Neural progenitor cell (in vitro differentiated cells): ENCODE data around the gene ZSWIM3. TPM values are rescaled to one million over a fixed set of nuclear protein-coding genes. Genes with fewer than 3 reads are reported as not detected.

Experiments used
- DNase-seq: peaks from one replicate; pipeline ENCODE4 v3.0.0-alpha.2; 2016; ENCODE audit warnings: low spot score
- H2AFZ ChIP-seq: fragments of 200-600 bp; sonication (generic); replicated peaks from 2 replicates; pipeline ENCODE4 v1.6.1; 2016; ENCODE audit warnings: antibody characterized with exemption
- H3F3A ChIP-seq: fragments of 200-600 bp; sonication (generic); 2 replicates; pipeline ENCODE4 v1.6.1; 2016; ENCODE audit warnings: antibody characterized with exemption, low read depth
- H3K27ac ChIP-seq: fragments of 200-600 bp; sonication (generic); 2 replicates; pipeline ENCODE4 v1.5.1; 2016; ENCODE audit warnings: mild to moderate bottlenecking
- H3K27me3 ChIP-seq: fragments of 200-600 bp; sonication (generic); 2 replicates; pipeline ENCODE4 v1.6.1; 2016; ENCODE audit warnings: mild to moderate bottlenecking, moderate library complexity
- H3K36me3 ChIP-seq: fragments of 200-600 bp; sonication (generic); 2 replicates; pipeline ENCODE4 v1.5.1; 2016
- H3K4me1 ChIP-seq: fragments of 200-600 bp; sonication (generic); 2 replicates; pipeline ENCODE4 v1.6.1; 2016; ENCODE audit warnings: mixed run types
- H3K4me2 ChIP-seq: fragments of 200-600 bp; sonication (generic); 2 replicates; pipeline ENCODE4 v1.6.1; 2016
- H3K4me3 ChIP-seq: fragments of 200-600 bp; sonication (generic); 2 replicates; pipeline ENCODE4 v1.5.1; 2016
- H3K79me2 ChIP-seq: fragments of 200-600 bp; sonication (generic); 2 replicates; pipeline ENCODE4 v1.6.1; 2016; ENCODE audit warnings: low read depth
- H3K9ac ChIP-seq: fragments of 200-600 bp; sonication (generic); 2 replicates; pipeline ENCODE4 v1.6.1; 2016
- H3K9me3 ChIP-seq: fragments of 200-600 bp; sonication (generic); 2 replicates; pipeline ENCODE4 v1.5.1; 2016; ENCODE audit warnings: low read depth
- H4K20me1 ChIP-seq: fragments of 200-600 bp; sonication (generic); 2 replicates; pipeline ENCODE4 v1.6.1; 2016; ENCODE audit warnings: low read depth
- H3K27ac Mint-ChIP-seq: 3 replicates; pipeline ENCODE4 v1.8.0; 2021; ENCODE audit warnings: mixed read lengths
- H3K27me3 Mint-ChIP-seq: 2 replicates; pipeline ENCODE4 v1.8.0; 2022; ENCODE audit warnings: low read depth, mild to moderate bottlenecking, inconsistent platforms, moderate library complexity, mixed read lengths; ENCODE audit not compliant: insufficient read depth
- H3K36me3 Mint-ChIP-seq: 3 replicates; pipeline ENCODE4 v1.8.0; 2021; ENCODE audit warnings: mixed read lengths
- H3K4me1 Mint-ChIP-seq: 3 replicates; pipeline ENCODE4 v1.8.0; 2021; ENCODE audit warnings: mixed read lengths
- H3K4me3 Mint-ChIP-seq: 3 replicates; pipeline ENCODE4 v1.8.0; 2021; ENCODE audit warnings: mild to moderate bottlenecking, moderate library complexity, mixed read lengths
- H3K9me3 Mint-ChIP-seq: 3 replicates; pipeline ENCODE4 v1.8.0; 2020; ENCODE audit warnings: mixed read lengths
- EZH2 ChIP-seq: fragments of 200-600 bp; sonication (generic); IDR thresholded peaks from 2 replicates; pipeline ENCODE4 v1.6.1; 2017; ENCODE audit warnings: antibody characterized with exemption, mild to moderate bottlenecking, moderate library complexity
- EZH2phosphoT487 ChIP-seq: fragments of 200-600 bp; sonication (generic); IDR thresholded peaks from 2 replicates; pipeline ENCODE4 v1.6.1; 2017; ENCODE audit warnings: antibody characterized with exemption
- total RNA-seq: library from RNA; depleted of rRNA; stranded (reverse); fragments of >200 nt; gene quantifications from 2 replicates; pipeline ENCODE4 v1.2.3, GENCODE V29; 2015; ENCODE audit warnings: low replicate concordance
- TF ChIP-seq, protein P1 (sequence below): fragments of 200-600 bp; sonication (generic); IDR thresholded peaks from 2 replicates; pipeline ENCODE4 v1.5.1; 2017; ENCODE audit warnings: antibody characterized with exemption, mild to moderate bottlenecking

ZSWIM3 gene
- total RNA-seq: 3.7 and 5.4 TPM in 2 replicates

DNA sequence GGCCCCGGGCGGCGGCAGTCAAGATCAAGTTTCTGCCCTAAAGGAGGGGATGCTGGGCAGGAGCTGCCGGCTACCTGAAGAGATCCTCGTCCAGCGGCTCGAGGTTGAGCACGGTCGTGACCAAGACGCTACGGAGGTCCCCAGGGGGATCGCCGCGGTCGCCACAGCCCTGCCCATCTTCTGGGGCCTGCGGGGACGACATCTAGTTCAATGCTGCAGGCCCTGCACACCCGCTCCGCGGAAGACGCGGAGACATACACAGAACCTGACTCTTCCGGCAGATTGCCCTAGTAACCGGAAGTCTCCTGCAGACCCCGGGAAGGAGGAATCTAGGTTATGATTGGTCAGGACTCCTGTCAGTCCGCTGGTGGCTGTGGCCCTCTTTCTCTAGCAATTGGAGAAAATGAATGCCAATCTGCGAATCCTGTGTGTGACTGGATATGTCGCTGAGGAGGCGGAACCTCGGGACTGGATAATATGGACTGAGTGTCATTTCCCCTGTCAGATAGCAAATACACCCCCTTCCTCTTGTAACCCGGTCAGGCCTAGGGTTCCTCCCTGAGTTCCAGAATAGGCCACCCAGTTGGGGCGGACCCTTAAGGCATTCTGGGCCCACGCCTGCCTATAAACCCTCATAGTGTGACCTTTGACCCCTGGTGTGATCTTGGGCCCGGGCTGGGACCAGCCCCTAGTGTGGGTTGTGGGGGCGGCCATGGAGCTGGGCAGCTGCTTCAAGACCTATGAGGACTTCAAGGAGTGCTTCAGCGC, at the start of gene ZSWIM3, which contains the start of gene ACOT8:
Gene ZSWIM3, plus strand, starts transcription at position 501 of the 768 bp plus-strand sequence. Its CDS starts 212 bp downstream, at position 713.
Gene ACOT8, minus strand, starts transcription at position 279 of the 768 bp plus-strand sequence. Its CDS starts 77 bp downstream, at position 202.
- Mint-ChIP-seq H3K4me3 (peak within 1 kb of the TSS; percentile 91), H3K9me3 (no peaks in the 10 kb centered on the region), H3K36me3 (no peaks in the 10 kb centered on the region), H3K4me1 (peaks cover 25% of the 10 kb centered on the region), H3K27me3 (peaks cover 2% of the 10 kb centered on the region), H3K27ac (peak within 1 kb of the TSS; percentile 50)
- H3F3A ChIP-seq: no peaks in the 10 kb centered on the region
- H3K4me3 ChIP-seq: peak within 1 kb of the TSS; percentile 79
- TF ChIP-seq, protein P1, sequence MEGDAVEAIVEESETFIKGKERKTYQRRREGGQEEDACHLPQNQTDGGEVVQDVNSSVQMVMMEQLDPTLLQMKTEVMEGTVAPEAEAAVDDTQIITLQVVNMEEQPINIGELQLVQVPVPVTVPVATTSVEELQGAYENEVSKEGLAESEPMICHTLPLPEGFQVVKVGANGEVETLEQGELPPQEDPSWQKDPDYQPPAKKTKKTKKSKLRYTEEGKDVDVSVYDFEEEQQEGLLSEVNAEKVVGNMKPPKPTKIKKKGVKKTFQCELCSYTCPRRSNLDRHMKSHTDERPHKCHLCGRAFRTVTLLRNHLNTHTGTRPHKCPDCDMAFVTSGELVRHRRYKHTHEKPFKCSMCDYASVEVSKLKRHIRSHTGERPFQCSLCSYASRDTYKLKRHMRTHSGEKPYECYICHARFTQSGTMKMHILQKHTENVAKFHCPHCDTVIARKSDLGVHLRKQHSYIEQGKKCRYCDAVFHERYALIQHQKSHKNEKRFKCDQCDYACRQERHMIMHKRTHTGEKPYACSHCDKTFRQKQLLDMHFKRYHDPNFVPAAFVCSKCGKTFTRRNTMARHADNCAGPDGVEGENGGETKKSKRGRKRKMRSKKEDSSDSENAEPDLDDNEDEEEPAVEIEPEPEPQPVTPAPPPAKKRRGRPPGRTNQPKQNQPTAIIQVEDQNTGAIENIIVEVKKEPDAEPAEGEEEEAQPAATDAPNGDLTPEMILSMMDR: no peak
- TF ChIP-seq EZH2phosphoT487 (no peak), EZH2 (no peak)
- no peak within 1 kb of the TSS for H3K27ac ChIP-seq
- H3K4me1 ChIP-seq: no peaks in the 10 kb centered on the region
- H2AFZ ChIP-seq: peak within 1 kb of the TSS; percentile 85
- no peaks in the 10 kb centered on the region for H3K27me3 ChIP-seq
- no peaks in the 10 kb centered on the region for H3K36me3 ChIP-seq
- no peaks in the 10 kb centered on the region for H3K9me3 ChIP-seq
- H3K4me2 ChIP-seq: peak within 1 kb of the TSS; percentile 91
- peak; percentile 100 for DNase-seq
- H3K79me2 ChIP-seq: peaks cover 12% of the 10 kb centered on the region
- no peaks in the 10 kb centered on the region for H4K20me1 ChIP-seq
- peak within 1 kb of the TSS; percentile 66 for H3K9ac ChIP-seq

DNA sequence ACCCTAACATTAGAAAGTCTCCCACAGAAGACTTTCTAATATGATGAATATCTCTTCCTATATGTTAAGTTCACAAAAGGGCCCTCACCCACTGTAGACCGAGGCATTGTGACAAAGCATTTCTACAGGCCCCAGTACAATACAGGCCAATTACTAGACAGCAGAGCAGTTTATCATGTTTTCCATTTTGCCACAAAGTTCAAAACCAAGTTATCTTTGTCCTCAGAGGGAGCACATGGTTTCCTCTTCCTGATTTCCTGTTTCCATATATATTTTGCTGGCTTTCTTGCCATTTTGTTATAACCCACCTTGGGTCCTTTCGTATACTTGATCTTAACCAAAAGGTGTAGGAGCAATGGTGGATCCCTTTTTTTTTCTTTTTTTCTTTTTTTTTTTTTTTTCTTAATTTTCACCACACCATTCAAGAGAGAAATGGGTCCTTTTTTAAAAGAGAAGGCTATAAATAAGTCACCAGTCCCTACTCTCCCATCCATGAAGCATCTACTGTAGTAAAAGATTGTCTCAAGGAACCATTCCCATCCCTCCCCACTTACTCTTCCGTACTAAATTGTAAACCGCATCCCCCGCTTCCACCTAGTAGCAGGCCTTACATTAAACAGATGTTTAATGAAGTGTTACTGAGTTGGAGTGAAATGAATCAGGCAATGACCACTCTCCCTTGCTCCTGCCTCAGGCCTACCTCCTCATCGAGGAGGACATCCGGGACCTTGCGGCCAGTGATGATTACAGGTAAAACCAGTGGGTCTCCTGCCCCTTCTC, 47.0 kb upstream of the ZSWIM3 start:
- Mint-ChIP-seq H3K4me1 (peaks cover 22% of the 10 kb centered on the region), H3K36me3 (peaks cover 38% of the 10 kb centered on the region), H3K4me3 (no peak overlapping the region), H3K9me3 (peaks cover 3% of the 10 kb centered on the region), H3K27me3 (peaks cover 2% of the 10 kb centered on the region), H3K27ac (no peak overlapping the region)
- Histone ChIP-seq H3K9ac (no peak overlapping the region), H3K27ac (no peak overlapping the region), H3F3A (peaks cover 20% of the 10 kb centered on the region), H3K4me1 (peaks cover 16% of the 10 kb centered on the region), H3K4me2 (no peak overlapping the region), H3K9me3 (no peaks in the 10 kb centered on the region), H3K4me3 (no peak overlapping the region), H3K36me3 (peaks cover 4% of the 10 kb centered on the region), H3K79me2 (peaks cover 27% of the 10 kb centered on the region), H3K27me3 (no peaks in the 10 kb centered on the region), H2AFZ (no peak overlapping the region), H4K20me1 (peaks cover 18% of the 10 kb centered on the region)
- DNase-seq: no peak
- TF ChIP-seq EZH2: no peak

DNA sequence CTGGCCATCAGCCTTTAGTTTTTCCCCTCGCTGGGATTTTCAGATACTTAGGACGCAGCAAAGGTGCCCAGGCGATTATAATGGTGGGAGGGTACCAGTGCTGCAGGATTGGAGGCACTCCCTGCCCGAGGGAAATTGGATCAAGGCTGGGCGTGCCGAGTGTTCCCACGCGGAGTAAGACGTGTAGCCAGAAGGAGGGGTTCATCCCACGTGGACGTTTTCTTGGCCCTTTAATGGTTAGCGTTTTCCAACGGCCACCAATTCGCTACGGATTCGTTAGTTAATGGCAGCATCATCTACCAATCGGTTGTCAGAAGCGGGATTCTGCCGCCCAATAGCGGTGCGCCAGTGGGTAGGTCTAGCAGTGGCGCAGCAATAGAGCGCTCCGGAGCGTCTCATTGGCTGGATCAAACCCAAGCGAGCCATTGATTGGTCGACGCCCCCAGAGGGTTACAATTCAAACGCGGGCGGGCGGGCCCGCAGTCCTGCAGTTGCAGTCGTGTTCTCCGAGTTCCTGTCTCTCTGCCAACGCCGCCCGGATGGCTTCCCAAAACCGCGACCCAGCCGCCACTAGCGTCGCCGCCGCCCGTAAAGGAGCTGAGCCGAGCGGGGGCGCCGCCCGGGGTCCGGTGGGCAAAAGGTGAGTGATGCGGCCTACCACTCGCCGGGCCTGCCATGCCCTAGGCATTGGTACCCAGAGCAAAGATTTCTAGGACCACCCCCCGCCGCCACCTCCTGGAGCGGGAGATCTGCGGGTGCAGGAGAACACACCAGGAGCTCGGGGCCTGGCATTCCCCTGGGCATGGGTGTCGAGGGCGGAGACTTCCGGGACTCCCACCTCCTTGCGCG, 45.0 kb upstream of the ZSWIM3 start, which contains the start of gene UBE2C:
Gene UBE2C, plus strand, starts transcription at position 488 of the 849 bp plus-strand sequence. Its CDS starts 52 bp downstream, at position 540.
- Histone ChIP-seq H3K9me3 (no peaks in the 10 kb centered on the region), H3K4me3 (peak within 1 kb of the TSS; percentile 98), H3K4me2 (peak within 1 kb of the TSS; percentile 92), H3K79me2 (peaks cover 36% of the 10 kb centered on the region), H3K27me3 (no peaks in the 10 kb centered on the region), H3K9ac (peak within 1 kb of the TSS; percentile 81), H2AFZ (peak within 1 kb of the TSS; percentile 34), H3K36me3 (peaks cover 9% of the 10 kb centered on the region), H4K20me1 (peaks cover 38% of the 10 kb centered on the region), H3F3A (peaks cover 40% of the 10 kb centered on the region), H3K4me1 (peaks cover 16% of the 10 kb centered on the region), H3K27ac (no peak within 1 kb of the TSS)
- DNase-seq: peak; percentile 98
- Mint-ChIP-seq H3K36me3 (peaks cover 45% of the 10 kb centered on the region), H3K4me3 (peak within 1 kb of the TSS; percentile 99), H3K4me1 (peaks cover 30% of the 10 kb centered on the region), H3K27me3 (no peaks in the 10 kb centered on the region), H3K9me3 (peaks cover 3% of the 10 kb centered on the region), H3K27ac (peak within 1 kb of the TSS; percentile 95)
- TF ChIP-seq EZH2phosphoT487 (no peak), EZH2 (no peak)
- TF ChIP-seq, protein P1: no peak
